Hematopoietic multipotent progenitor cell treated with erythropoietin and hydrocortisone succinate and interleukin-3 and kit ligand, for 8 days (in vitro differentiated cells): ENCODE data around the gene CYP19A1.

Experiments used
- DNase-seq: peaks from one replicate; pipeline ENCODE4 v3.0.0-alpha.2; 2015

The CYP19A1 gene

GRCh38 chr15:51356983-51357382 lies 18.6 kb upstream of the CYP19A1 start:
- no peak for DNase-seq

GRCh38 chr15:51356147-51356546 lies 17.8 kb upstream of the CYP19A1 start:
- DNase-seq: no peak

GRCh38 chr15:51355096-51355495 lies 16.7 kb upstream of the CYP19A1 start:
- no peak for DNase-seq

GRCh38 chr15:51353976-51354375 lies 15.6 kb upstream of the CYP19A1 start:
- no peak for DNase-seq

- DNase-seq: no peak
Observed at GRCh38 chr15:51350723-51351122, 12.3 kb upstream of the CYP19A1 start.

- DNase-seq: no peak
Observed at GRCh38 chr15:51349156-51349844, 10.9 kb upstream of the CYP19A1 start.

- DNase-seq: no peak
Observed at GRCh38 chr15:51348688-51349087, 10.3 kb upstream of the CYP19A1 start.

GRCh38 chr15:51346136-51346535 lies 7.7 kb upstream of the CYP19A1 start:
- no peak for DNase-seq

GRCh38 chr15:51343466-51343865 lies 5.1 kb upstream of the CYP19A1 start:
- DNase-seq: no peak

- no peak for DNase-seq
Observed at GRCh38 chr15:51342227-51342999, 4.0 kb upstream of the CYP19A1 start.

GRCh38 chr15:51341366-51342226 lies 3.2 kb upstream of the CYP19A1 start, which contains the start of gene GLDN:
TSS of gene GLDN (plus strand) at chr15:51341655. CDS start at chr15:51341685, 30 bp downstream.
- no peak for DNase-seq

- no peak for DNase-seq
Observed at GRCh38 chr15:51335538-51336410, 2.6 kb downstream of the CYP19A1 start.

- DNase-seq: no peak
Observed at GRCh38 chr15:51335087-51335486, 3.3 kb downstream of the CYP19A1 start.

- no peak for DNase-seq
Observed at GRCh38 chr15:51334011-51334451, 4.4 kb downstream of the CYP19A1 start.

- DNase-seq: no peak
Observed at GRCh38 chr15:51333571-51333970, 4.8 kb downstream of the CYP19A1 start.

- no peak for DNase-seq
Observed at GRCh38 chr15:51332206-51333147, 5.9 kb downstream of the CYP19A1 start.

GRCh38 chr15:51331141-51331540 lies 7.3 kb downstream of the CYP19A1 start:
- no peak for DNase-seq

GRCh38 chr15:51328926-51329325 lies 9.5 kb downstream of the CYP19A1 start:
- no peak for DNase-seq

- no peak for DNase-seq
Observed at GRCh38 chr15:51327081-51327480, 11.3 kb downstream of the CYP19A1 start.

- DNase-seq: no peak
Observed at GRCh38 chr15:51325167-51325566, 13.2 kb downstream of the CYP19A1 start.

- DNase-seq: no peak
Observed at GRCh38 chr15:51323749-51324148, 14.6 kb downstream of the CYP19A1 start.
